WERI-Rb-1 (cell line): ENCODE measurements around the gene MYH15.
A peak's percentile ranks its signal among the peaks of the same experiment; 100 is the strongest.
"Not testable (repeated sequence)": the region's sequence is repeated elsewhere in the genome, so short reads cannot be mapped to it uniquely, and the experiment has no call there.

ENCODE experiments used
- DNase-seq: peaks from one replicate; pipeline ENCODE4 v3.0.0-alpha.2; 2020
- H3K27ac ChIP-seq: fragments of 250-450 bp; sonication (Bioruptor Pico); 2 replicates; pipeline ENCODE4 v1.5.1; 2020; ENCODE audit warnings: mild to moderate bottlenecking, moderate library complexity
- H3K27me3 ChIP-seq: fragments of 250-450 bp; sonication (Bioruptor Pico); 2 replicates; pipeline ENCODE4 v1.5.1; 2021; ENCODE audit warnings: mild to moderate bottlenecking, low read depth, moderate library complexity; ENCODE audit not compliant: insufficient read depth, severe bottlenecking
- H3K36me3 ChIP-seq: fragments of 250-450 bp; sonication (Bioruptor Pico); 2 replicates; pipeline ENCODE4 v1.5.1; 2020; ENCODE audit warnings: mild to moderate bottlenecking, moderate library complexity
- H3K4me3 ChIP-seq: 2 replicates; pipeline ENCODE4 v1.5.1; 2011; ENCODE audit warnings: low read depth, mild to moderate bottlenecking, control low read depth, low read length
- H3K9me3 ChIP-seq: fragments of 250-450 bp; sonication (Bioruptor Pico); 2 replicates; pipeline ENCODE4 v1.5.1; 2021; ENCODE audit warnings: mild to moderate bottlenecking, moderate library complexity; ENCODE audit not compliant: severe bottlenecking
- TF ChIP-seq, protein P1 (sequence below): IDR thresholded peaks from 2 replicates; pipeline ENCODE4 v1.5.1; 2011; ENCODE audit warnings: low read depth, mild to moderate bottlenecking, control low read depth, inconsistent platforms, low read length

The MYH15 gene

DNA sequence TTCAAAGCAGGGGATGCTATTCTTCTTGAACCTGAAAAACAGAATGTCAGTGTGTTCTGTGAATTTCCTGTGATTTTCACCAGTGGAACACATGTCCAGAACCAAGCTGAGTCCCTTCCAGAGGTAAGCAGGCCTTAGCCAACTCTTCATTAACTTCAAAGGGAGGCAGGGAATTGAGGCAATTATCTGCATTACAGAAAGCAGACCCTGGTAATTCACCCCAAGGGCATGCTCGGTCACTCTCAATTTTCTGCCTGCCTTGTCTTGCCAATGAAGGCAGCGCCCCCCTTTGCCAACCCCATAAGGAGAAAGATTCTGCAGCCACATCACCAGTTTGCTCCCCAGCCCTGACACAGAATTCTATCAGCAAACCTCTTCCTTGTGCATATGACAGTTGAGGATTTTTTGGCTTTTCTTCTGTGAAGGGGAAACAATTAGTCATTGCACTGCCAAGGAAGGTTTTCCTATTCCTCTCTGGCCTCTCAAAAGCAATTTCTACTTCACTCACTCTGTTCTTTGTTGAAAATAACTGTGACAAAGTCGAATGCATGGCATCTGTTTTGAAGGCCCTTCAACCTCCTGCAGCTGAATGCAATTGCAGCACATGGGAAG lies 128.8 kb downstream of the MYH15 start:
- Histone ChIP-seq H3K4me3 (no peak overlapping the region), H3K9me3 (peaks cover 5% of the 10 kb centered on the region), H3K27ac (no peak overlapping the region), H3K27me3 (no peaks in the 10 kb centered on the region), H3K36me3 (no peaks in the 10 kb centered on the region)
- no peak for DNase-seq
- TF ChIP-seq, protein P1, sequence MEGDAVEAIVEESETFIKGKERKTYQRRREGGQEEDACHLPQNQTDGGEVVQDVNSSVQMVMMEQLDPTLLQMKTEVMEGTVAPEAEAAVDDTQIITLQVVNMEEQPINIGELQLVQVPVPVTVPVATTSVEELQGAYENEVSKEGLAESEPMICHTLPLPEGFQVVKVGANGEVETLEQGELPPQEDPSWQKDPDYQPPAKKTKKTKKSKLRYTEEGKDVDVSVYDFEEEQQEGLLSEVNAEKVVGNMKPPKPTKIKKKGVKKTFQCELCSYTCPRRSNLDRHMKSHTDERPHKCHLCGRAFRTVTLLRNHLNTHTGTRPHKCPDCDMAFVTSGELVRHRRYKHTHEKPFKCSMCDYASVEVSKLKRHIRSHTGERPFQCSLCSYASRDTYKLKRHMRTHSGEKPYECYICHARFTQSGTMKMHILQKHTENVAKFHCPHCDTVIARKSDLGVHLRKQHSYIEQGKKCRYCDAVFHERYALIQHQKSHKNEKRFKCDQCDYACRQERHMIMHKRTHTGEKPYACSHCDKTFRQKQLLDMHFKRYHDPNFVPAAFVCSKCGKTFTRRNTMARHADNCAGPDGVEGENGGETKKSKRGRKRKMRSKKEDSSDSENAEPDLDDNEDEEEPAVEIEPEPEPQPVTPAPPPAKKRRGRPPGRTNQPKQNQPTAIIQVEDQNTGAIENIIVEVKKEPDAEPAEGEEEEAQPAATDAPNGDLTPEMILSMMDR = 0 out of 2 replicates have a peak, but pooled peaks have one; percentile 4

GRCh38 chr3:108380128-108380795 lies 130.1 kb downstream of the MYH15 start:
- no peak overlapping the region for H3K27ac ChIP-seq
- peaks cover 5% of the 10 kb centered on the region for H3K9me3 ChIP-seq
- DNase-seq = no peak
- no peaks in the 10 kb centered on the region for H3K36me3 ChIP-seq
- TF ChIP-seq, protein P1 = no peak
- H3K27me3 ChIP-seq = no peaks in the 10 kb centered on the region
- H3K4me3 ChIP-seq = no peak overlapping the region

- H3K27me3 ChIP-seq, DNase-seq, H3K27ac ChIP-seq, H3K36me3 ChIP-seq, H3K9me3 ChIP-seq, H3K4me3 ChIP-seq: not testable (repeated sequence)
Measured at GRCh38 chr3:108378952-108379342, 131.4 kb downstream of the MYH15 start.

DNA sequence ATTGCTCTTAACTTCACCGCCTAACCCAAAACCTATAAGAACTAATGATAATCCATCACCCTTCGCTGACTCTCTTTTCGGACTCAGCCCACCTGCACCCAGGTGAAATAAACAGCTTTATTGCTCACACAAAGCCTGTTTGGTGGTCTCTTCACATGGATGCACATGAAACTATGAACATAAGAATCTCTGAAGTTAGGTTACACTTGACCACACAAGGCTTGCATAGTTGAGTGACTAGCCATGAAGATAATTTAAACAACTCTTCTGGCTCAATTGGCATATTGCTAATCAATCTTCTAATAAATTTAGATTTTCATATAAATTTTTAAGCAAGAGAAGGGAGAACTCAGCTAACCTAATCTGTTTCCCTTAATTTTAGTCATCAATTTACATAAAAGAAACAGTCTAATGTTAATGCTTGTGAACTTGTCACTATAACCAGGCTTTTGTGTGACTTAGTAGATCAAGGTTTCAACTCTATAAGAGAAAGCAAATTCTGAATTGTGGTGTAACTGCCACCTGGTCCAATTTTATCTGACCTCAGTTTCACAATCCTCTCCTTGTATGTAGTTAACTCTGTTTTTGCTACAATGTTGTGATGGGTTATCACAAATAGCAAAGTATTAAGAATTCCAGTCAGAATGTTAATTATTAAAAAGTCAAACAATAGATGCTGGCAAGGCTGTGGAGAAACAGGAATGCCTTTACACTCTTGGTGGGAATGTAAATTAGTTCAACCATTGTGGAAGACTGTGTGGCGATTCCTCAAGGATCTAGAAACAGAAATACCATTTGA lies 132.0 kb downstream of the MYH15 start:
- Histone ChIP-seq H3K36me3 (no peaks in the 10 kb centered on the region), H3K4me3 (no peak overlapping the region), H3K27me3 (no peaks in the 10 kb centered on the region), H3K27ac (no peak overlapping the region), H3K9me3 (peaks cover 5% of the 10 kb centered on the region)
- TF ChIP-seq, protein P1 = no peak
- DNase-seq = no peak

- no peak for DNase-seq
Measured at GRCh38 chr3:108377384-108377783, 133.0 kb downstream of the MYH15 start.

DNA sequence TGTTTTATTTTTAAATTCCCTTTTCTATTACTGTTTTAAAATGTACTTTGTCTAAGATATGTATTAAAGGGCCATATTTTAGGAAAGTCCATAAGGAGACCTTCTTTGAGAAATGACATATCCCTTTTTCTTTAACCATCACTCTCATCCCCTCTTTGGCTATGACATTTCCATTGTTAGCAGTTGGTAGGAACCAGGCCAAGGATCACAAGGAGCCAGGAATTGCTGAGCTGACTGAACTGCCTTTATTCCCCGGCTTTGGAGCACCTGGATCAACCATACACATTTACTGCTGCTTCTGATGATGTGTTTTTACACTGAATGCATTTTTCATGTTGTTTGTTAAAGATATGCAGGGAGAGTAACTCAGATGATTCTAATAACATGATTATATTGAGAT lies 134.4 kb downstream of the MYH15 start:
- Histone ChIP-seq H3K27me3 (no peaks in the 10 kb centered on the region), H3K27ac (no peak overlapping the region), H3K9me3 (peaks cover 5% of the 10 kb centered on the region), H3K4me3 (no peak overlapping the region), H3K36me3 (no peaks in the 10 kb centered on the region)
- TF ChIP-seq, protein P1 = no peak
- DNase-seq = no peak

More at GRCh38 chr3:108377384-108377783, 133.0 kb downstream of the MYH15 start:
- Histone ChIP-seq H3K9me3 (peaks cover 5% of the 10 kb centered on the region), H3K4me3 (no peak overlapping the region), H3K27me3 (no peaks in the 10 kb centered on the region), H3K36me3 (no peaks in the 10 kb centered on the region), H3K27ac (no peak overlapping the region)
- TF ChIP-seq, protein P1 = no peak
